SKM-1 (cell line): ENCODE data around the gene MORC4.
A peak's percentile ranks its signal among the peaks of the same experiment; 100 is the strongest.
"Not testable (repeated sequence)": the region's sequence is repeated elsewhere in the genome, so short reads cannot be mapped to it uniquely, and the experiment has no call there.

Source experiments
- DNase-seq: peaks from one replicate; lab custom pipeline; 2025; ENCODE audit not compliant: unreplicated experiment; lab: John Stamatoyannopoulos, UW

The MORC4 gene

GRCh38 chrX:107000013-107000515 lies at the start of gene MORC4:
TSS of gene MORC4 (minus strand) at chrX:107000212. CDS start at chrX:106999969, 243 bp downstream.
- peak; percentile 10 for DNase-seq

GRCh38 chrX:107047622-107048021 lies 47.6 kb upstream of the MORC4 start:
- DNase-seq: no peak

GRCh38 chrX:107029752-107030151 lies 29.7 kb upstream of the MORC4 start:
- no peak for DNase-seq

GRCh38 chrX:107025545-107025944 lies 25.5 kb upstream of the MORC4 start:
- no peak for DNase-seq

GRCh38 chrX:107014936-107015335 lies 14.9 kb upstream of the MORC4 start:
- no peak for DNase-seq

- DNase-seq: no peak
These were observed 8.0 kb upstream of the MORC4 start for GRCh38 chrX:107008034-107008433.

GRCh38 chrX:106999002-106999975 lies 723 bp downstream of the MORC4 start:
- DNase-seq: peak; percentile 3

DNA sequence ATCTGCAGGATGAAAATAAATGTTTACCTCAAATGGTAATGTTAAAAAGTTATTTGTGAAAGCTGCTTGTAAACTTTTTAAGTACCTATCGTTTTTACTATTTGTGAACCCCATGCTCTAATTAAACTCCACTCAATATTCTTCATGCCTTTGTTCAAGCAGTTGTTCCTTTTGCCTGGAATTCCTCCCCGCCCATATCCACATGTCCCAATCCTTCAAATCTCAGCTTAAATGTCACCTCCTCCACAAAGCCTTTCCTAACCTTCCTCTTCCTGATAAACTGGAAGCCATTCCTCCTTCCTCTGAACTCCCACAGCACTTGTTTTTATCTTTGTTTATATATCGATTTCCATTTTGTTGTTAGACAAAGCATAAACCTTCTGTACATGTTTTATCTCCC lies 2.4 kb downstream of the MORC4 start:
- DNase-seq: no peak

DNA sequence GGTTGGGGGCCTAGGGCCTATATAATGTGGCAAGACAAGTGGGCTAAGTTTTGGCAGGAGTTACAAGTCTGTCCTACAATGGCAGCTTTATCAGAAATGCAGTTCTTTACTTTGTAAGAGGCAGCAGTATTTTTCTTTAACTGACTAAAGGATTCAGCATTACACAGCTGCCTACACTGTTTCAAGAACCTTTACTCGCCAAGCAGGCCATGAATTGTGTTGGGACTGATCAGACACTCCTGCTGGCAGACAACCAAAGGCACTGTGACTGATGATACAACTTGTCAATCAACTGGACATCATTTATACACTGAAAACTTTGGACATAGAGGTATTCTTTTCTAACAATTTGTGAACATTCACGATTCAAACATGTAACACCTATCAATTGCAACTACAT lies 4.3 kb downstream of the MORC4 start:
- DNase-seq: no peak

DNA sequence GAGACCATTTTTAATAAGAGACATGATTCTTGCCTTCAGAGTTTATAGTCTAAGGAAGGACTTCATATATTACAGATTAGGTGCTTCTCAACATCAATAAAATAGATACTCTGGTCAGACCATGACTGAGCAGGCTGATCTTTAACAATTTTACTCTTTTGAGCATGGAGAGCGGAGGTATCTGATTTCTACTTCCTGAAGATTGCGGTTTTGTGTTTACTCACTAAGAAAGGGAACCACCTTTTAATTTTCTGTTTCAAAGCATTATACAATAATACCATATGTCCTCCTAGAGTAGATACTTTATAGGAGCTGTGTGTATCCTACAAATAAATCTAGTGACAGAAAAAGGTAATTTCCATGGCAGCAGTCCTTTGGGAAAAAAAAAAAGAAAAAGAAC lies 12.5 kb downstream of the MORC4 start:
- DNase-seq: no peak

DNA sequence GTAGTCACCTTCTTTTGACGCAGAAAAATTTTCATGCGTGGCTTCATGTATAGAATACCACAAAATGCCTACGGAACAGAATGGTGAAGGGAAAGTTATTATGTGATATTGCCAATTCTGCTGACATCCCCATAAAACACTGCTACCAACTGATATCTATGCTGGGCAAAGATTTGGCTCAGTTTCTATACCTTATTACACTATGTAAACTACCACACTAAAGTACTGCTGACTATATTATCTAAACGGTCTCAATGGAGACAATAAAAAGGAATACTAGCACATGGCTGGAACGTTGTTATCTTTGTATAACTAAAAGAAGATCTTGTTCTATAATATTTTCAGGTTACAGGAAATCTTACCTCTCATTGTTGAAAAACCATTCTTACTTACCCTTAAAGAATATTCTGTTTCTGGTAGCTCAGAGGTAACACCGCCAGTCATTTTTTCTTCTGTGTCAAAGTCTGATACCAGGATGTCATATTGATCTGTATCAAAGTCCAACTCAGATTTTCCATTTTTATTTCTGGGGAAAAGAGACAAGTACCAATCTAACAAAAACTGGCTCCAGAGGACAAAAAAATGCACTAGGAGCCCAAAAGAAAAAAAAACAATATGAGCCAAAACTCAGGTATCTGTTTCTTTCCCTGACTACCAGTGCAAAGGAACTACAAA lies 18.9 kb downstream of the MORC4 start:
- DNase-seq: no peak

- no peak for DNase-seq
These were observed 23.6 kb downstream of the MORC4 start for GRCh38 chrX:106976416-106976815.

DNA sequence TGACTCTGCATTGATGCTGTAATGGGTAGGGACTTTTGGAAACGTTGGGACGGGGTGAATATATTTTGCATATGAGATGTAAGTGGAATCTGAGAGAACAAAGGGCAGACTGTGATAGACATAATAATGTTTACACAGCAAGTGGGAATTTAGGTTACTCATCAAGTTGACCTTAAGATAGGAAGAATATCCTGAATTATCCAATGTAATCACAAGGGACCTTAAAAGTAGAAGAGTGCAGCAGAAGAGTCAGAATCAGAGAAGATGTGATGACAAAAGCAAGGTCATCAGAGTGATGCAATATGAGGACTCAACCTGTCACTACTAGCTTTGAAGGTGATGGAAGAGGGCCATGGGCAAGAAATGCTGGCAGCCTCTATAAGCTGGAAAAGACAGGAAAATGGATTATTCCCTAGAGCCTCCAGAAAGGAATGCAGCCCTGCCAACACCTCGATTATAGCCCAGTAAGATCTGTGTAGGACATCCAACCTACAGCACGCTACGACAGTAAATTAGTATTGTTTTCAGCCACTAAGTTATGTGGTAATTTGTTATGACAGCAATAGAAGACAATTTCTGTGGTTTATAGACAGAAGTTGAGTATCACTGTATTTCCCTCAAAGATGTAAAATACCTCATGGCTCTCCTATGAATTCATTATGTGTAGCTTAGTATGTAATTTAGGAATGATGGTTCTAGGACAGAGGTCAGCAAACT lies 26.4 kb downstream of the MORC4 start:
- no peak for DNase-seq

DNA sequence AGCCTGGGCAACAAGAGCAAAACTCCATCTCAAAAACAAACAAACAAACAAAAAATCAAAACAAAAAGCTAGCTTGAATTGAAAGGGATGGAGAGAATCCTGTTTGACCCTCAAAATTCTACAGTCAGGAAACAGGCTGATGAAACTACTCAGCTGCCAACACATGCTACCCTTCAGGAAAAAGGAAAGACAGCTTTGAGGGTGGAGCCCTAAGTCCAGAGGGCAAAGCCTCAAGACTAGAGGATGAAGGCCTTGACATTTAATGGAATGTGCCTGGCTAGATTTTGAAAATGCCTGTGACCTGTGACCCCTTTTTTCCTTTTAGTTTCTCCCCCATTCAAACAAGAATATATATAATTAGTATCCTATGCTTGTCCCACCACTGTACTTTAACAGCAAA lies 27.1 kb downstream of the MORC4 start:
- DNase-seq: no peak

DNA sequence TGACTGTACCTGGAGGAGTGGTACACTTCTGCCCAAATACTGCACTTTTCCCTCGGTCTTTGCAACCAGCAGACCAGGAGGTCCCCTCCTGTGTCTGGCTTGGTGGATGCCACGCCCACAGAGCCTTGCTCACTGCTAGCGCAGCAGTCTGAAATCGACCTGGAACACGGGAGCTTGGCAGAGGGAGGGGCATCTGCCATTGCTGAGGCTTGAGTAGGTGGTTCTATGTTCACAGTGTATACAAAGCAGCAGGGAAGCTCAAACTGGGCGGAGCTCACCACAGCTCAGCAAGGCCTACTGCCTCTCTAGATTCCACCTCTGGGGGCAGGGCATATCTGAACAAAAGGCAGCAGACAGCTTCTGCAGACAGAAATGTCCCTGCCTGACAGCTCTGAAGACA lies 33.5 kb downstream of the MORC4 start:
- not testable (repeated sequence) for DNase-seq

DNA sequence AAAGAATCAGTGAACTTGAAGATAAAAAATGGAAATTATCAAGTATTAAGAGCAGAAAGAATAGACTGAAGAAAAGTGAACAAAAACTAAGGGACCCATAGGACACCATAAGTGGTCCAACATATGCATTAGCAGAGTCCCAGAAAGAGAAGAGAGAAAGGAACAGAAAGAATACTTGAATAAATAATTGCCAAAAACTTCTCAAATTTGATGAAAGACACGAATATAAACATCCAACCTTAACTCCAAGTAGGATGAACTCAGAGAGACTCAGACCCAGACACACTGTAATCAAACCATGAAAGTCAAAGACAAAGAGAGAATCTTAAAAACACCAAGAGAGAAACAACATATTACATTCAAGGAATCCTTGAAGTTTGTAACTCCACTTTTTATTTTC lies 35.7 kb downstream of the MORC4 start:
- DNase-seq: no peak

DNA sequence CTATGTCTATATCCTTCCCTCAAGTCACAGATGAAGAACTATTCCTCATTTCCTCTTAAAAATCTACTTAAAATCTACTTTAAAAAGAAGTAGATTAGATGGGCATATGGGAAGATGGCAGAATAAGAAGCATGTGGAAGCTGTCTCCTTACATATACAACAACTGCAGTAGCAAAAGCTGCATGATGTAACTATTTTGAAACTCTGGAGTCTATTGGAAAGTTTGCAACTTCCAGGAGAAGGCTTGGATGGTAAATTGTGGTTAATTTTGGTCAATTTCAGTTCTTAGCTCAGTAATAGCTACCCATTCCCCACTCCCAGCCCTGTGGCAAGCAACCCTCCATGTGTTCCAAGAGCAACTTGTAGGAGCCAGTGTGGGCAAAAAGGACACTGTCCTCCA lies 36.9 kb downstream of the MORC4 start:
- no peak for DNase-seq

DNA sequence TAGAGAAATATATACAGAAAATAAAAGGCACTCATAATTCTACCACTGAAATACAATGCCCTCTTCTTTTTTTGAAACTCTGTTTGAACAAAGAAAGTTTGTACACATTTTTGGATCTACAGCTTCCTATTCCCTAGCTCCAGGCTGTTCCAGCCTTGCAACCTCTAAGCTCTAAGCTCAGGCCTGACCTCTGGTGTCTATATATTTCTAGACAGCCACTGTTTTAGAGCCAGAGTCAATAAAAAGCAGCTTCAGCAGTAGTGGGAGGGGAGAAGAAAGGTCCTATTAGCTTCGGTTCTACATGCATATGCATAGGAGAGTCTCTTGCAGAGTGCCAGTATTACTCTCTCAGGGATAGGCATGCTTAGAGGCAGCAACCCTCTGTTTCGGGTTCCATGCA lies 40.1 kb downstream of the MORC4 start:
- no peak for DNase-seq

DNA sequence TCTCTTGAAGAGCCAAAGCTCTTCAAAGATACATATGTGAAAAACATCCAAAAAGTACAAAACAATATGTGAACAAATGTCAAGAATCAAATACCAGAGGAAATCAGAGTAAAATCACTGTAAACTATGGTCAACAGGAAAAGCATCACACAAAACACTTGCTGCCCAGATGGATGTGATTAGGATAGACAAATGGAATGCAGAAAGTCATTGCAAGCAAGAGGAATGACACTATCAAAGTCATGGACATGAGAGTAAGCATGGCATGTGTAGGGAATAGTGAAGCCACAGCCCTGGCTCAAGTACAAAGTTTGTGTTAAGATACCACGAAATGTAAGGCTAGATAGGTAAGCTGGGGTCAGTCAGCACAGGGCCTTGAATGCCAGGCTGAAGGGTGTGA lies 42.2 kb downstream of the MORC4 start:
- DNase-seq: no peak

DNA sequence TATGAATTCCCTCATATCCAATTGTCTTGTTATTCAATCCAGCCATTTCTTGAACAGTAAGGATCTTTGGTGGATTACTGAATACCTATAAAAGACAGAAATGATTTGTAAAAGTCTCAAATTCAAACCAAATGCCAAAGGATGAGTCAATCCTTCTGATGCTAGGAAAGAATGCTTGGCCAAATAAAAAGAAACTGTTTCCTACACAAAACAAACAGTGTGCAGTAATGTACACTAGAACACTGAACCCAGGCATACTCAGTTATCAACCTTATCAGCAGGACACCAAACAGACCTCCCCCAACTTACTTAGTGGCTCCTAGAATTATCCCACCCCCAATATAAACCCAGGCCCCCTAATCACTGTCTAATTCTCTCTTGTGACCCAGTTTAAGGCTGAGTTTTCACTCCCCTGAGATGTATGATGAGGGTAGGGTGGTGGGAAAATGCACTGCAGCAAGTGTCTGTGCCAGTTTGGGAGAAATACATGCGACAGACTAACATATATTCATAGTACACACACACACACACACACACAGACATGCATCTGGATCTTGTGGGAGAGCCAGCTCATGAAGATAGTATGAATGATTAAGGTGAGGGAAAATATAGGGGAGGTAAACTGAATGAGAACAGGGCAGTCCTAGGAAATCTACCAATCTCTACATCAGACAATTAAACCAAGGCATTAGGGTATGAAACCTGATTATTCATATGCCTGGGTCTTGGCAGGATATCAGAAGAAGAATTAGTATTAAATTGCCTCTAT lies 44.8 kb downstream of the MORC4 start:
- DNase-seq: no peak

DNA sequence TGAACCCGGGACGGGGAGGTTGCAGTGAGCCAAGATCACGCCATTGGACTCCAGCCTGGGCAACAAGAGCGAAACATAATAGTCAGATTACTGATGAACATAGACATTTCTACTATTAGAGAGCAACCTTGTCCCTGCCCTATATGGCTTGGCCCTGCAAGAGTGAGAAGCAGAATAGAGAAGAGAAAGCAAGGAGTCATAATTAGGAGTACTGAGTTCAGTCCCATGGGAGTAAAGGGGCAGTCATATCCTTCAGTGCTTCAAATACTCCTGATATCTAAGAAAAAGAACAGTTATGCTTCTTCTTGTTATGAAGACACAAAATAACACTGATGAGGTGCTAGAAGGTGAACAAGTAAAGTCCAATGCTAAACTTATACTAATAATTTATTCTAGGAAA lies 46.0 kb downstream of the MORC4 start:
- DNase-seq: no peak
